ENCODE measurements around the gene PSMC1.
A peak's percentile ranks its signal among the peaks of the same experiment; 100 is the strongest.

Gene PSMC1

GRCh38 chr14:90301122-90301521 lies 44.8 kb downstream of the PSMC1 start:
- FAIRE-seq (no peak), DNase-seq (ENCODE audit: insufficient read length, low spot score) (no peak)

- peak; percentile 45 for DNase-seq (ENCODE audit: insufficient read length, low spot score)
Measured at GRCh38 chr14:90301668-90302090, 45.3 kb downstream of the PSMC1 start.

GRCh38 chr14:90302529-90303303 lies 46.4 kb downstream of the PSMC1 start:
- FAIRE-seq = no peak
- no peak for DNase-seq (ENCODE audit: insufficient read length, low spot score)

More at GRCh38 chr14:90301668-90302090, 45.3 kb downstream of the PSMC1 start:
- FAIRE-seq = no peak

- DNase-seq (ENCODE audit: insufficient read length, low spot score) = no peak
- no peak for FAIRE-seq
Measured at GRCh38 chr14:90303473-90303872, 47.1 kb downstream of the PSMC1 start.

GRCh38 chr14:90304502-90304901 lies 48.1 kb downstream of the PSMC1 start:
- DNase-seq (ENCODE audit: insufficient read length, low spot score) (no peak), FAIRE-seq (no peak)

GRCh38 chr14:90305176-90305601 lies 48.8 kb downstream of the PSMC1 start:
- no peak for DNase-seq (ENCODE audit: insufficient read length, low spot score)
- no peak for FAIRE-seq

GRCh38 chr14:90308561-90308960 lies 52.2 kb downstream of the PSMC1 start:
- no peak for FAIRE-seq
- no peak for DNase-seq (ENCODE audit: insufficient read length, low spot score)

GRCh38 chr14:90317286-90317685 lies 60.9 kb downstream of the PSMC1 start:
- FAIRE-seq (no peak), DNase-seq (ENCODE audit: insufficient read length, low spot score) (no peak)

- no peak for FAIRE-seq
- no peak for DNase-seq (ENCODE audit: insufficient read length, low spot score)
Measured at GRCh38 chr14:90318016-90318415, 61.7 kb downstream of the PSMC1 start.

GRCh38 chr14:90319173-90319572 lies 62.8 kb downstream of the PSMC1 start:
- FAIRE-seq = no peak
- DNase-seq (ENCODE audit: insufficient read length, low spot score) = no peak

- FAIRE-seq (no peak), DNase-seq (ENCODE audit: insufficient read length, low spot score) (no peak)
Measured at GRCh38 chr14:90319634-90320541, 63.5 kb downstream of the PSMC1 start.

GRCh38 chr14:90321891-90322290 lies 65.5 kb downstream of the PSMC1 start:
- FAIRE-seq (no peak), DNase-seq (ENCODE audit: insufficient read length, low spot score) (no peak)

Data from HTR-8/SVneo (cell line).